K562 (cell line): Measurements from ENCODE around the gene SOX18. TPM values are rescaled to one million over a fixed set of nuclear protein-coding genes. Genes with fewer than 3 reads are reported as not detected.
A peak's percentile ranks its signal among the peaks of the same experiment; 100 is the strongest.

Experiments
- ATAC-seq: fragments of 200-7000 bp; cut with Tn5 transposase; 3 replicates; pipeline ENCODE4 v1.9.1; 2020; ENCODE audit warnings: moderate library complexity
- BruUV-seq: library from RNA; stranded (reverse); fragments of 400-500 nt; replicated peaks from 2 replicates; lab custom pipeline; 2021; lab: Mats Ljungman, UMichigan
- CTCF ChIA-PET: fragments of 300-600 bp; formaldehyde crosslinking; extraction: SDS; loops from one replicate; lab custom pipeline; 2021; ENCODE audit warnings: low intra/inter-chr PET ratio; lab: Yijun Ruan, JAX
- POLR2A ChIA-PET: fragments of 300-600, 350-650 bp; sonication (Branson Sonifier 250); formaldehyde crosslinking; extraction: SDS; loops from one replicate; lab custom pipeline; 2021; ENCODE audit warnings: antibody characterized with exemption, inconsistent platforms; lab: Yijun Ruan, JAX
- DNase-seq, 4 experiments: peaks; one replicate each; pipeline versions ENCODE4 v3.0.0 to v3.0.0-alpha.2; 2011 to 2018; ENCODE audit warnings: low spot score in 3 of 4, mixed read lengths in 3 of 4; ENCODE audit errors: extremely low read depth in 1 of 4
- FAIRE-seq: peaks from 2 replicates; lab custom pipeline; 2011; peaks lifted over from hg19 to GRCh38; lab: Jason Lieb, UNC
- H2AFZ ChIP-seq: 2 replicates; pipeline ENCODE4 v1.6.0; 2011; ENCODE audit warnings: low read depth, low read length, control low read depth, inconsistent platforms
- H3K27ac ChIP-seq: fragments of 200-600 bp; 3 replicates; pipeline ENCODE4 v1.8.0; 2011; ENCODE audit warnings: low read depth, mild to moderate bottlenecking, control low read depth, inconsistent platforms, low read length, moderate library complexity, mixed read lengths; ENCODE audit errors: extremely low read depth
- H3K27me3 ChIP-seq, 2 experiments: fragments of 300-600 bp in 1 of 2; 2 replicates in 1 of 2; 3 replicates in 1 of 2; pipeline versions ENCODE4 v1.6.0 to v1.8.0; 2011; ENCODE audit warnings: inconsistent platforms in 2 of 2, low read length in 2 of 2, mild to moderate bottlenecking in 1 of 2, mixed read lengths in 1 of 2, moderate library complexity in 1 of 2; ENCODE audit not compliant: control insufficient read depth in 2 of 2, insufficient read depth in 2 of 2
- H3K36me3 ChIP-seq: fragments of 300-600 bp; 3 replicates; pipeline ENCODE4 v1.8.0; 2011; ENCODE audit warnings: mild to moderate bottlenecking, low read length, inconsistent platforms; ENCODE audit not compliant: control insufficient read depth, insufficient read depth
- H3K4me1 ChIP-seq, 2 experiments: fragments of 200-600 bp in 1 of 2; replicated peaks in 1 of 2; 2 replicates in 1 of 2; 3 replicates in 1 of 2; pipeline versions ENCODE4 v1.5.1 to v1.8.0; 2011; ENCODE audit warnings: inconsistent platforms in 2 of 2, low read length in 2 of 2, mild to moderate bottlenecking in 1 of 2, mixed read lengths in 1 of 2, moderate library complexity in 1 of 2; ENCODE audit not compliant: control insufficient read depth in 2 of 2, insufficient read depth in 2 of 2
- H3K4me2 ChIP-seq: 2 replicates; pipeline ENCODE4 v1.6.1; 2011; ENCODE audit warnings: low read length, control low read depth, inconsistent platforms, mixed read lengths; ENCODE audit not compliant: insufficient read depth
- H3K4me3 ChIP-seq: fragments of 200-600 bp; sonication (generic), shearing (Covaris generic); 2 replicates; pipeline ENCODE4 v1.5.1; 2016; ENCODE audit warnings: control low read depth, inconsistent platforms
- H3K79me2 ChIP-seq: fragments of 200-600 bp; 3 replicates; pipeline ENCODE4 v1.8.0; 2011; ENCODE audit warnings: low read length, inconsistent platforms; ENCODE audit not compliant: control insufficient read depth, insufficient read depth
- H3K9ac ChIP-seq, 2 experiments: 2 replicates each; pipeline versions ENCODE4 v1.6.0 to v1.6.1; 2011; ENCODE audit warnings: low read depth in 2 of 2, low read length in 2 of 2, control low read depth in 1 of 2, inconsistent platforms in 1 of 2, mild to moderate bottlenecking in 1 of 2, mixed read lengths in 1 of 2; ENCODE audit not compliant: insufficient read depth in 1 of 2
- H3K9me1 ChIP-seq: one replicate; pipeline ENCODE4 v1.6.0; 2011; ENCODE audit warnings: inconsistent platforms, mild to moderate bottlenecking, low read length, moderate library complexity; ENCODE audit not compliant: control insufficient read depth, insufficient read depth
- H3K9me3 ChIP-seq: replicated peaks from 2 replicates; pipeline ENCODE4 v1.5.1; 2011; ENCODE audit warnings: low read depth, low read length, inconsistent platforms; ENCODE audit not compliant: control insufficient read depth, insufficient read depth
- H4K20me1 ChIP-seq: replicated peaks from 2 replicates; pipeline ENCODE4 v1.6.1; 2011; ENCODE audit warnings: low read length, inconsistent platforms, mixed read lengths; ENCODE audit not compliant: control insufficient read depth, insufficient read depth
- FOXJ3 ChIP-seq: sonication (generic); formaldehyde crosslinking; IDR thresholded peaks from 2 replicates; pipeline ENCODE4 v1.4.0; 2020; ENCODE audit warnings: mild to moderate bottlenecking, missing genetic modification reagents
- RFX1 ChIP-seq: fragments of 450-650 bp; IDR thresholded peaks from 2 replicates; pipeline ENCODE4 v1.6.1; 2016; ENCODE audit warnings: mild to moderate bottlenecking, moderate library complexity
- TARDBP ChIP-seq: fragments of 450-650 bp; IDR thresholded peaks from 2 replicates; pipeline ENCODE4 v1.6.1; 2016
- XRCC5 ChIP-seq: fragments of 200-400 bp; formaldehyde crosslinking; IDR thresholded peaks from 2 replicates; pipeline ENCODE4 v1.6.1; 2017; ENCODE audit warnings: low read depth, mild to moderate bottlenecking, low read length
- ZBTB7A ChIP-seq: IDR thresholded peaks from 2 replicates; pipeline ENCODE4 v1.6.1; 2011; ENCODE audit warnings: low read depth, mild to moderate bottlenecking, low read length, moderate library complexity, borderline replicate concordance; ENCODE audit not compliant: control insufficient read depth
- WGBS: fragments of 100-300 bp; shearing (Covaris generic); methylation state at CpG from one replicate; pipeline ENCODE4 v1.1.6; 2016; ENCODE audit warnings: low coverage, mixed read lengths; ENCODE audit not compliant: insufficient coverage; ENCODE audit errors: missing lambda C conversion rate; 5-methylcytosine and 5-hydroxymethylcytosine counted together
- in situ Hi-C: fragments of 300-500 bp; cut with MboI; formaldehyde crosslinking; loops from 4 replicates; pipeline ENCODE4 v1.15.0; 2018; ENCODE audit warnings: inconsistent platforms, mixed read lengths
- intact Hi-C: fragments of 100-400 bp; cut with micrococcal nuclease; formaldehyde crosslinking; loops from 2 replicates; pipeline ENCODE4 v1.14.2; 2022
- polyA plus RNA-seq, 8 experiments: library from polyadenylated mRNA; depleted of rRNA in 4 of 8; stranded (reverse) in 5 of 8; unstranded in 3 of 8; fragments of >200 nt; fragmentation: Nextera tagmentation in 2 of 8; fragmentation: Illumina TruSeq in 1 of 8; extraction: Ambion mirVana in 2 of 8; extraction: Trizol in 1 of 8; gene quantifications; 2 replicates each; pipeline versions ENCODE4 v1.2.1 to v1.2.3, GENCODE V29; 2011 to 2014; ENCODE audit warnings: inconsistent platforms in 1 of 8, missing spikeins in 1 of 8
- total RNA-seq, 7 experiments: library from RNA; depleted of rRNA in 6 of 7; stranded (reverse); fragments of >200 nt in 6 of 7; fragmentation: Illumina TruSeq in 2 of 7; extraction: Trizol in 2 of 7; gene quantifications; 2 replicates each; pipeline versions ENCODE4 v1.2.1 to v1.2.3, GENCODE V29; 2011 to 2021; ENCODE audit warnings: low replicate concordance in 1 of 7
- TF ChIP-seq, protein P1 (sequence below): fragments of 200-800 bp; sonication (Bioruptor generic); IDR thresholded peaks from 2 replicates; pipeline ENCODE4 v1.6.1; 2017; ENCODE audit warnings: missing genetic modification characterization, missing compliant biosample characterization

The SOX18 gene
- total and polyA plus RNA-seq, 9 of the 15 experiments (the other 6 are each of a cell fraction or from before 2014, with no cell fraction given): 0.15 to 19.8 (median 0.33) TPM

DNA sequence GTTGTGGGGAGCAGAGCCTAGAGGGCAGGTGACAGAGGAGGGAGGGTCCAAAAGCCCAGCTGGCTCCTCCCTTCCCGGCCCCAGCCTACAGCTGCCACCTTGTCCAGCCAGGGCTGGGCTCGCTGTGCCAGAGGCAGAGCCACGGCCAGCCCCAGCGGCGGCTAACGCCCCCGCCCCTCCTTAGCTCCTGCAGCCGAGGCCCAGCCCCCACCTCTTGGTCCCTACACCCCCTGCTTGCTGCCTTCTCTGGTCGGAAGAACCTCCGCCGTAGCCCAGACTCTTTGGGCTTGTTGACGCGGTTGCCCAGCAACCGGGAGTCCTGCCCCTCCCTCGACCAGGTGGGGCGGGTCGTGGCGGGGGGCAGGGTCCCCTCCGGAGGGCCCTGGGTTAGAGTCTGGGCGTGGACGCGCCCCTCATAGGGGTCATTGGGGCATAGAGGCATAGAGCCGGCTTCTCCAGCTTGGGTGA, 35.3 kb upstream of the SOX18 start:
- intact Hi-C loops (no loop called here), in situ Hi-C loops (no loop called here)
- peaks cover 3% of the 10 kb centered on the region; the same call in 1 of the 2 replicates for H4K20me1 ChIP-seq
- 9% methylated on average over 13 of the region's 23 CpGs for WGBS
- H3K9ac ChIP-seq: peak overlapping the region in 1 of 2 experiments; percentile 35; a peak in 1 of 4 replicates
- no peaks in the 10 kb centered on the region for H3K36me3 ChIP-seq
- ChIA-PET POLR2A (interaction anchor here (0.5 to 1.4 kb wide), 2 partner anchors 12 to 468 kb away, joined by 3 read pairs; no protein-coding TSS in a partner anchor), CTCF (no interaction called here)
- no peak overlapping the region for H2AFZ ChIP-seq
- no peak for ATAC-seq
- BruUV-seq: no TSS peak
- no peaks in the 10 kb centered on the region for H3K79me2 ChIP-seq
- peaks cover 6 to 37% of the 10 kb centered on the region in 2 experiments; a peak in 4 of 5 replicates for H3K27me3 ChIP-seq
- H3K9me1 ChIP-seq: no peaks in the 10 kb centered on the region
- no peak overlapping the region for H3K4me3 ChIP-seq
- H3K9me3 ChIP-seq: peaks cover 2% of the 10 kb centered on the region; the same call in 1 of the 2 replicates
- no peak overlapping the region for H3K27ac ChIP-seq
- peaks cover 3 to 55% of the 10 kb centered on the region in 2 experiments; a peak in 3 of 5 replicates for H3K4me1 ChIP-seq
- H3K4me2 ChIP-seq: no peak overlapping the region
- DNase-seq: no peak
- FAIRE-seq: no peak
- TF ChIP-seq TARDBP: no peak
- TF ChIP-seq XRCC5: no peak
- peak; percentile 66 for TF ChIP-seq FOXJ3 (CRISPR knock-in tag)
- peak; percentile 72 for TF ChIP-seq RFX1
- TF ChIP-seq, protein P1, sequence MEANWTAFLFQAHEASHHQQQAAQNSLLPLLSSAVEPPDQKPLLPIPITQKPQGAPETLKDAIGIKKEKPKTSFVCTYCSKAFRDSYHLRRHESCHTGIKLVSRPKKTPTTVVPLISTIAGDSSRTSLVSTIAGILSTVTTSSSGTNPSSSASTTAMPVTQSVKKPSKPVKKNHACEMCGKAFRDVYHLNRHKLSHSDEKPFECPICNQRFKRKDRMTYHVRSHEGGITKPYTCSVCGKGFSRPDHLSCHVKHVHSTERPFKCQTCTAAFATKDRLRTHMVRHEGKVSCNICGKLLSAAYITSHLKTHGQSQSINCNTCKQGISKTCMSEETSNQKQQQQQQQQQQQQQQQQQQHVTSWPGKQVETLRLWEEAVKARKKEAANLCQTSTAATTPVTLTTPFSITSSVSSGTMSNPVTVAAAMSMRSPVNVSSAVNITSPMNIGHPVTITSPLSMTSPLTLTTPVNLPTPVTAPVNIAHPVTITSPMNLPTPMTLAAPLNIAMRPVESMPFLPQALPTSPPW (CRISPR knock-in tag): 0 out of 2 replicates have a peak, but pooled peaks have one; percentile 19
- peak; percentile 33; the same call in 1 of the 2 replicates for TF ChIP-seq ZBTB7A
- TF ChIP-seq, all 486 proteins: peak for 4
